Large intestine (tissue), 12 donors: ENCODE results near the gene FBXO28. TPM values are rescaled to one million over a fixed set of nuclear protein-coding genes. Genes with fewer than 3 reads are reported as not detected.

Experiments used
- DNase-seq, 2 donors: peaks; one replicate each; pipeline versions ENCODE4 v3.0.0 to v3.0.0-alpha.2; 2013
- H3K27ac ChIP-seq: one replicate; pipeline ENCODE4 v1.5.1; 2013; ENCODE audit warnings: low read length
- H3K27me3 ChIP-seq: 2 replicates; pipeline ENCODE4 v1.6.1; 2013; ENCODE audit warnings: low read length; ENCODE audit not compliant: control insufficient read depth, insufficient read depth
- H3K36me3 ChIP-seq: 2 replicates; pipeline ENCODE4 v1.6.1; 2013; ENCODE audit warnings: low read length; ENCODE audit not compliant: control insufficient read depth, insufficient read depth
- H3K4me1 ChIP-seq: one replicate; pipeline ENCODE4 v1.6.1; 2013; ENCODE audit warnings: low read length; ENCODE audit not compliant: control insufficient read depth, insufficient read depth
- H3K4me3 ChIP-seq: one replicate; pipeline ENCODE4 v1.5.1; 2013; ENCODE audit warnings: low read length
- H3K9me3 ChIP-seq: one replicate; pipeline ENCODE4 v1.6.1; 2013; ENCODE audit warnings: mild to moderate bottlenecking, low read depth, low read length, moderate library complexity; ENCODE audit not compliant: control insufficient read depth
- WGBS: methylation state at CpG from one replicate; pipeline ENCODE4 v1.1.5; 2013; ENCODE audit warnings: low lambda C conversion rate; ENCODE audit not compliant: insufficient coverage; 5-methylcytosine and 5-hydroxymethylcytosine counted together
- long read RNA-seq, 11 donors: transcript quantifications; one replicate each; lab custom pipeline, GENCODE V29; 2026
- polyA plus RNA-seq: library from polyadenylated mRNA; unstranded; fragments of 120-200 nt; gene quantifications from one replicate; pipeline ENCODE4 v1.2.1, GENCODE V29; 2013

Gene FBXO28
- 24.9 TPM for polyA plus RNA-seq
- long read RNA-seq, donor 1, full-length matches to known transcripts: 3 of 3 reads
- long read RNA-seq, donor 1, partial matches to known transcripts: 0 of 3 reads
- long read RNA-seq, donor 1, other reads (novel, unspliced or antisense): 0 of 3 reads
- long read RNA-seq, donor 2, full-length matches to known transcripts: 11 of 11 reads
- long read RNA-seq, donor 2, partial matches to known transcripts: 0 of 11 reads
- long read RNA-seq, donor 2, other reads (novel, unspliced or antisense): 0 of 11 reads
- long read RNA-seq, donor 3: 0 reads
- long read RNA-seq, donor 4: 0 reads
- long read RNA-seq, donor 5, full-length matches to known transcripts: 3 of 3 reads
- long read RNA-seq, donor 5, partial matches to known transcripts: 0 of 3 reads
- long read RNA-seq, donor 5, other reads (novel, unspliced or antisense): 0 of 3 reads
- long read RNA-seq, donor 6, full-length matches to known transcripts: 6 of 6 reads
- long read RNA-seq, donor 6, partial matches to known transcripts: 0 of 6 reads
- long read RNA-seq, donor 6, other reads (novel, unspliced or antisense): 0 of 6 reads
- long read RNA-seq, donor 7, full-length matches to known transcripts: 6 of 6 reads
- long read RNA-seq, donor 7, partial matches to known transcripts: 0 of 6 reads
- long read RNA-seq, donor 7, other reads (novel, unspliced or antisense): 0 of 6 reads
- long read RNA-seq, donor 8, full-length matches to known transcripts: 5 of 27 reads
- long read RNA-seq, donor 8, partial matches to known transcripts: 22 of 27 reads
- long read RNA-seq, donor 8, other reads (novel, unspliced or antisense): 0 of 27 reads
- long read RNA-seq, donor 9, full-length matches to known transcripts: 4 of 4 reads
- long read RNA-seq, donor 9, partial matches to known transcripts: 0 of 4 reads
- long read RNA-seq, donor 9, other reads (novel, unspliced or antisense): 0 of 4 reads
- long read RNA-seq, donor 10, full-length matches to known transcripts: 8 of 8 reads
- long read RNA-seq, donor 10, partial matches to known transcripts: 0 of 8 reads
- long read RNA-seq, donor 10, other reads (novel, unspliced or antisense): 0 of 8 reads
- long read RNA-seq, donor 11, full-length matches to known transcripts: 10 of 10 reads
- long read RNA-seq, donor 11, partial matches to known transcripts: 0 of 10 reads
- long read RNA-seq, donor 11, other reads (novel, unspliced or antisense): 0 of 10 reads

DNA sequence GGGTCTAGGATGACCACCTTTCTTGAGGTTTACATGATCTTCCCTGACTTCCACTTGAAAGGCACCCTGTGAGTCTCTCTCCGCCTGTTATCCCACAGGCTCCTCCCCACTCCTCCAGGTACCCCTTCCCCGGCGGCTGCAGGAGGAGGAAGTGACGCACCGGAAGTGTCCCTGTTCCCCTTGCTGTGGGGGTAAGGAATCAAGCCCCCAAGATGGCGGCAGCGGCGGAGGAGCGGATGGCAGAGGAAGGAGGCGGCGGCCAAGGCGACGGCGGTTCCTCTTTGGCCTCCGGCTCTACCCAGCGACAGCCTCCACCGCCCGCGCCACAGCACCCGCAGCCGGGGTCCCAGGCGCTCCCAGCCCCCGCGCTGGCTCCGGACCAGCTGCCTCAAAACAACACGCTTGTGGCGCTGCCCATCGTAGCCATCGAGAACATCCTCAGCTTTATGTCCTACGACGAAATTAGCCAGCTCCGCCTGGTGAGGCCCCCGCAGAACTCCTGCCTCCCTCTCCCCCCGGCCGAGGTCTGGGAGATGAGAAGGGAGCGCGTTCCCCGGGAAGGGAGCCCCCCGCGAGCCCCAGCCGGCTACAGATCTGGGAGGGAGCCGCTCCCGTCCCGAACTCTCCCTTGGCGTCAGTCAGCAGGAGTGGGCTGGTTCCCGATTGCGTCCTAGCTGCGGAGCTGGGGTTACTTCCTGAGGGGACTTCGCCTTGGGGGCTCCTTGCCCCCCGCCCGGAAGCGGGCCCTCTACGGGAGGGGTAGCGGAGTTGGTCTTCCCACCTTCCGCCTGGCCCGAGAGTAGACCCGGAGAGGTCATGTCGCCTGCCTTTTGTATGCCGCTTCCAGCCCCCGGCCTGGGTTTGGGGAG is at the start of gene FBXO28:
TSS of gene FBXO28 (plus strand) at position 194 of the 869 bp plus-strand sequence. CDS start at position 213, 19 bp downstream.
- WGBS: no CpG with 5 or more reads among the region's 60 CpGs
- Histone ChIP-seq H3K27me3 (no peaks in the 10 kb centered on the region), H3K4me1 (peaks cover 3% of the 10 kb centered on the region)

GRCh38 chr1:224064150-224064549 is 49.8 kb upstream of the FBXO28 start:
- Histone ChIP-seq H3K27me3 (no peaks in the 10 kb centered on the region), H3K4me3 (no peak overlapping the region), H3K27ac (no peak overlapping the region), H3K9me3 (no peaks in the 10 kb centered on the region), H3K36me3 (no peaks in the 10 kb centered on the region), H3K4me1 (peaks cover 33% of the 10 kb centered on the region)
- no CpG with 5 or more reads among the region's 5 CpGs for WGBS
- DNase-seq: no peak

More for the DNA sequence above, at the start of gene FBXO28:
- DNase-seq: peak; percentile 95 to 96
- peaks cover 2% of the 10 kb centered on the region for H3K36me3 ChIP-seq
- H3K4me3 ChIP-seq: peak within 1 kb of the TSS; percentile 100
- peak within 1 kb of the TSS; percentile 92 for H3K27ac ChIP-seq
- H3K9me3 ChIP-seq: no peaks in the 10 kb centered on the region

GRCh38 chr1:224065455-224065854 is 48.5 kb upstream of the FBXO28 start:
- Histone ChIP-seq H3K27me3 (no peaks in the 10 kb centered on the region), H3K27ac (peak overlapping the region; percentile 13), H3K4me3 (no peak overlapping the region), H3K4me1 (peaks cover 35% of the 10 kb centered on the region), H3K36me3 (no peaks in the 10 kb centered on the region), H3K9me3 (no peaks in the 10 kb centered on the region)
- peak; percentile 64 to 77 for DNase-seq
- WGBS: no CpG with 5 or more reads among the region's 2 CpGs

DNA sequence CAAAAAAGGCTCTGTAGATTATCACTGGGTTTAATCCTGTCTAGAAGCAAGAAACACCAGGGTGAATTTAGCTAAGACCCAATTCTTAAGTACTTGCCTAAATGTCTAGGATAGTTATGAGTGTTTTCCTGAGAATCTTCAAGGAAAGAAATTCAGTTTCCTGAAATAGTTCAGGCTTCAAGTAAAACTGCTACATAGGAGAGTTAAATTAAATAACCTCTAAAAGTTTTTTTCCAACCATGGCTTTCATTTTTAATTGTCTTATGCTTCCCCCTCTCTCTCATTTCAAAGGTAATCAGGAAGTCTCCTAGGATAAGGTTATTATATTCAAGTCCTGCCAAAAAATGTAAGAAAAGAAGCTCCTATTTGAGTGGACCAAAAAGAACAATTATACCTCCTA is 46.7 kb upstream of the FBXO28 start:
- Histone ChIP-seq H3K4me1 (peaks cover 35% of the 10 kb centered on the region), H3K36me3 (no peaks in the 10 kb centered on the region), H3K4me3 (no peak overlapping the region), H3K27me3 (no peaks in the 10 kb centered on the region), H3K27ac (no peak overlapping the region), H3K9me3 (no peaks in the 10 kb centered on the region)
- DNase-seq: no peak

- H3K27ac ChIP-seq: peak overlapping the region; percentile 24
- no peaks in the 10 kb centered on the region for H3K27me3 ChIP-seq
- no peak overlapping the region for H3K4me3 ChIP-seq
- H3K4me1 ChIP-seq: peaks cover 35% of the 10 kb centered on the region
- H3K9me3 ChIP-seq: no peaks in the 10 kb centered on the region
- DNase-seq: peak in 1 of 2 donors; percentile 43
- WGBS: 40% methylated on average over 1 of the region's 3 CpGs
- no peaks in the 10 kb centered on the region for H3K36me3 ChIP-seq
These were observed 46.1 kb upstream of the FBXO28 start for GRCh38 chr1:224067621-224068457.

GRCh38 chr1:224068458-224069072 is 45.3 kb upstream of the FBXO28 start:
- peak in 1 of 2 donors; percentile 43 for DNase-seq
- no CpG with 5 or more reads among the region's 4 CpGs for WGBS
- Histone ChIP-seq H3K4me1 (peaks cover 30% of the 10 kb centered on the region), H3K27ac (no peak overlapping the region), H3K4me3 (no peak overlapping the region), H3K27me3 (no peaks in the 10 kb centered on the region), H3K9me3 (no peaks in the 10 kb centered on the region), H3K36me3 (no peaks in the 10 kb centered on the region)

- Histone ChIP-seq H3K9me3 (no peaks in the 10 kb centered on the region), H3K27me3 (no peaks in the 10 kb centered on the region), H3K4me1 (peaks cover 27% of the 10 kb centered on the region), H3K36me3 (no peaks in the 10 kb centered on the region), H3K27ac (no peak overlapping the region), H3K4me3 (no peak overlapping the region)
- DNase-seq: no peak
- 60% methylated on average over 1 of the region's 3 CpGs for WGBS
These were observed 44.8 kb upstream of the FBXO28 start for GRCh38 chr1:224069138-224069537.

DNA sequence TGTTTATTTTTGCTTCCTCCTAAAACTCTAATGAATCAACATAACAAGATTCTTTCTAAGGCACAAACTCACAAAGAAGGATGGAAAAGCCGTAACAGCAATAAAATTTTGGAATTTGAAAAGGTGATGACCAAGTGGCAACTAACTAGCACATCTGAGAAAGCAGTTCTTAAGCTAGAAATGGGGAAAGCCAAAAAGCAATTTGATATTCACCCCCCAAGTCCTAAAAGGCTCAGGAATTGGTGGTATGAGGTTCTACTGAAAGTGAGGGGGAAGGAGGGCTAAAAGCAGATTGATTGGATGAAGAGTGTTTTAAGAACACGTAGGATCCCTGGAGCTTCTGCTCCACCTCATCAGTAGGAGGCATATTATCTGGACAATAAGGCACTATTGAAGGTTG is 43.4 kb upstream of the FBXO28 start:
- no peak for DNase-seq
- no peak overlapping the region for H3K27ac ChIP-seq
- peaks cover 16% of the 10 kb centered on the region for H3K4me1 ChIP-seq
- 83% methylated on average over 1 of the region's 2 CpGs for WGBS
- H3K27me3 ChIP-seq: no peaks in the 10 kb centered on the region
- H3K4me3 ChIP-seq: no peak overlapping the region
- H3K9me3 ChIP-seq: no peaks in the 10 kb centered on the region
- no peaks in the 10 kb centered on the region for H3K36me3 ChIP-seq

DNA sequence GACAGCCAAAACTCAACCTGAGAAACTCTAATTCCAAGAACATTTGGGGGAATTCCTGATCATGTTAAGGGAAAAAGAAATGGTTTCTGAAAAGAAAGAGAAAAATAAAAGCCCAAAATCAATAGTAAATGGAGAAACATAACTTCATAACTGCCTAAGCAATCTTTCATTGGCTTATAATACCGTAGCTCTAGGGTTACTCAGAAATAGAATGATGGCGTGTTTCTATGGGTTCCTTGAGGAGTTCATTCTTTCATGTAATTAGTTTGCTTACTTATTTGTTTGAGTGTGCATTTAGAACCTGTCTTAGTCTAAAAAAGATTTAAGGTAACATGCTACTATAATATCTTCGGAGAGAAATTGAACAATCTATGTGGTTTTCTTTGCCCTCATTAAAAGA is 37.5 kb upstream of the FBXO28 start:
- H3K4me1 ChIP-seq: no peaks in the 10 kb centered on the region
- no peaks in the 10 kb centered on the region for H3K27me3 ChIP-seq
- no peak for DNase-seq
- H3K9me3 ChIP-seq: no peaks in the 10 kb centered on the region
- no peak overlapping the region for H3K27ac ChIP-seq
- H3K4me3 ChIP-seq: no peak overlapping the region
- 80% methylated on average over 1 of the region's 3 CpGs for WGBS
- no peaks in the 10 kb centered on the region for H3K36me3 ChIP-seq
